ENCODE results near the gene SLC45A3.

The SLC45A3 gene

GRCh38 chr1:205669341-205670149 is 10.8 kb downstream of the SLC45A3 start:
- no peak for DNase-seq (ENCODE audit: low read depth, low spot score)

GRCh38 chr1:205668951-205669340 is 11.4 kb downstream of the SLC45A3 start:
- no peak for DNase-seq (ENCODE audit: low read depth, low spot score)

- DNase-seq (ENCODE audit: low read depth, low spot score): peak; percentile 76
Measured at GRCh38 chr1:205667909-205668643, 12.2 kb downstream of the SLC45A3 start.

GRCh38 chr1:205666372-205667166 is 13.7 kb downstream of the SLC45A3 start:
- no peak for DNase-seq (ENCODE audit: low read depth, low spot score)

GRCh38 chr1:205665201-205666045 is 14.9 kb downstream of the SLC45A3 start:
- DNase-seq (ENCODE audit: low read depth, low spot score): no peak

- DNase-seq (ENCODE audit: low read depth, low spot score): no peak
Measured at GRCh38 chr1:205664399-205665017, 15.8 kb downstream of the SLC45A3 start.

GRCh38 chr1:205663286-205663936 is 16.9 kb downstream of the SLC45A3 start:
- no peak for DNase-seq (ENCODE audit: low read depth, low spot score)

GRCh38 chr1:205662791-205663190 is 17.5 kb downstream of the SLC45A3 start:
- DNase-seq (ENCODE audit: low read depth, low spot score): no peak

GRCh38 chr1:205662135-205662738 is 18.1 kb downstream of the SLC45A3 start:
- no peak for DNase-seq (ENCODE audit: low read depth, low spot score)

GRCh38 chr1:205661429-205662134 is 18.7 kb downstream of the SLC45A3 start:
- DNase-seq (ENCODE audit: low read depth, low spot score): peak; percentile 92

GRCh38 chr1:205660361-205660760 is 19.9 kb downstream of the SLC45A3 start:
- DNase-seq (ENCODE audit: low read depth, low spot score): no peak

- peak; percentile 82 for DNase-seq (ENCODE audit: low read depth, low spot score)
Measured at GRCh38 chr1:205658943-205659581, 21.2 kb downstream of the SLC45A3 start.

GRCh38 chr1:205656236-205656635 is 24.1 kb downstream of the SLC45A3 start:
- no peak for DNase-seq (ENCODE audit: low read depth, low spot score)

- DNase-seq (ENCODE audit: low read depth, low spot score): no peak
Measured at GRCh38 chr1:205652984-205653383, 27.3 kb downstream of the SLC45A3 start.

GRCh38 chr1:205650241-205650640 is 30.1 kb downstream of the SLC45A3 start:
- DNase-seq (ENCODE audit: low read depth, low spot score): peak; percentile 41

GRCh38 chr1:205645519-205645918 is 34.8 kb downstream of the SLC45A3 start:
- no peak for DNase-seq (ENCODE audit: low read depth, low spot score)

- DNase-seq (ENCODE audit: low read depth, low spot score): no peak
Measured at GRCh38 chr1:205642679-205643307, 37.5 kb downstream of the SLC45A3 start.

- no peak for DNase-seq (ENCODE audit: low read depth, low spot score)
Measured at GRCh38 chr1:205639567-205639966, 40.7 kb downstream of the SLC45A3 start.
